IPS DF 6.9 (cell line): ENCODE measurements around the gene APP.

Experiments
- DNase-seq: peaks from one replicate; pipeline ENCODE4 v3.0.0-alpha.2; 2013; ENCODE audit warnings: low read depth, low spot score
- H3K27ac ChIP-seq: one replicate; pipeline ENCODE4 v1.5.1; 2013; ENCODE audit warnings: low read length, control low read depth
- H3K27me3 ChIP-seq: 2 replicates; pipeline ENCODE4 v1.6.1; 2013; ENCODE audit warnings: mild to moderate bottlenecking, low read length; ENCODE audit not compliant: control insufficient read depth, insufficient read depth
- H3K36me3 ChIP-seq: 2 replicates; pipeline ENCODE4 v1.6.1; 2013; ENCODE audit warnings: low read length; ENCODE audit not compliant: control insufficient read depth, insufficient read depth
- H3K4me1 ChIP-seq: 2 replicates; pipeline ENCODE4 v1.6.1; 2013; ENCODE audit warnings: low read length; ENCODE audit not compliant: control insufficient read depth, insufficient read depth
- H3K4me3 ChIP-seq: 2 replicates; pipeline ENCODE4 v1.5.1; 2013; ENCODE audit warnings: mild to moderate bottlenecking, low read length
- H3K9me3 ChIP-seq: 2 replicates; pipeline ENCODE4 v1.6.1; 2013; ENCODE audit warnings: low read length, inconsistent platforms; ENCODE audit not compliant: control insufficient read depth, insufficient read depth
- WGBS: extraction: QIAGEN DNeasy Blood & Tissue Kit; methylation state at CpG from one replicate; pipeline ENCODE4 v1.1.7; 2013; ENCODE audit warnings: mixed read lengths, missing lambda C conversion rate; ENCODE audit not compliant: insufficient read length, insufficient coverage; 5-methylcytosine and 5-hydroxymethylcytosine counted together

Gene APP

DNA sequence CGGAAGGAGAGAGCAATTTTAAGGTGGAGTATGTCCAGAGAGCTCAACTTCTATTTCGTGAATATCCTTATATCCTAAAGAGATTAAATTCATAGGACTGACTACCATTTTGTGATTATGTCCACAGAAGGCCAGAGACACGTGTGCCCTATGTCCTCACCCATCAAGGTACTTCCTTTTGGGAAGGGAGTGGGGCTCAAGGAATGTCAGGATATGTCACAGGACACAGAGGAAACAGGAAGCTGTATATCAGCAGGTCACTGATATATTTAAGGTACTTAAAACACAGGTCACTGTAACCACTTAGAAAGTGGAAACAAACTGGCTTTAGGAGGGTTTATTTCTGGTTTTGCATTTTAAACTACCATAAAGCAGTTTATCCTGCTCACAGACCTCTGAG is 184.6 kb downstream of the APP start:
- Histone ChIP-seq H3K27me3 (no peaks in the 10 kb centered on the region), H3K27ac (no peak overlapping the region), H3K4me3 (no peak overlapping the region), H3K9me3 (no peaks in the 10 kb centered on the region), H3K4me1 (peaks cover 3% of the 10 kb centered on the region; the same call in 1 of the 2 replicates), H3K36me3 (no peaks in the 10 kb centered on the region; the same call in 1 of the 2 replicates)
- no peak for DNase-seq
- WGBS: no CpG with 5 or more reads among the region's 3 CpGs

DNA sequence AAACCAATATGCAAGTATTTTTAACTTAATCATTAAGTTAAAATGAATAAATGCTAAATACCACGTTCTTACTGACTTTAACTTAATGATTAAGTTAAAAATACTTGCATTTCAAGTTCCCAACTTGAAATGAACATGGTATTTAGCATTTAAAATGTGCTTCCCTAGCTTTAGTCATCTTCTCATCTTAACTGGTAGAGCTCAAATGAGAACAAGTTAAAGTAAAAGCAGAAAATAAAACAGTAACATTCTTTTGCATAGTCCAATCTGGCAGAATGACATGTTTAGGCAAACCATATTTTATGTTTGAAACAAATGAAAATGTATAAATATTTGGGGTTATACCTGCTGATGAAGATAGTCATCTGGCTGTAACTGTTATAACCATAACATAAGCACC is 186.0 kb downstream of the APP start:
- peaks cover 6% of the 10 kb centered on the region; the same call in 1 of the 2 replicates for H3K36me3 ChIP-seq

DNA sequence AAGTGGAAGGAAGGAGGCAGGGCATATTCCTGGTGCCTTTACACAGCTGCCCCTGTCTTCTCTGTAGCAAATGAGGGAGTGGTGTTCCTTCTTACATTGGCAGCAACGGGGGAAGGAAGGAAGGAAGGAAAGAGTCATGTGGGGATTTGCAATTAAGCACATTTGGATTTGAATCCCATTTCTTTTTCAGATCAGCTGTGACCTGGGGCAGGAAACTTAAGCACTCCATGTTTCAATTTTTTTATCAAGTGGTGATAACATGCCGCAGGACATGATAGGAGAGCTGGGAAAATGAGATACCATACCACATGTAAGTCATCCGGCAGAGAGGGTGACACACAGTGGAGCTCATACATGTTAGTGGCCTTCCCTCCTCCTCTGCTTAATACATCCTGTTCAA is 186.8 kb downstream of the APP start:
- no peak for DNase-seq
- peaks cover 3% of the 10 kb centered on the region; the same call in 1 of the 2 replicates for H3K4me1 ChIP-seq
- H3K27me3 ChIP-seq: no peaks in the 10 kb centered on the region
- peaks cover 6% of the 10 kb centered on the region; the same call in 1 of the 2 replicates for H3K36me3 ChIP-seq
- WGBS: no CpG with 5 or more reads among the region's 3 CpGs
- H3K27ac ChIP-seq: no peak overlapping the region
- no peaks in the 10 kb centered on the region for H3K9me3 ChIP-seq
- H3K4me3 ChIP-seq: no peak overlapping the region

More for the DNA sequence above, 186.0 kb downstream of the APP start:
- Histone ChIP-seq H3K27ac (no peak overlapping the region), H3K4me1 (peaks cover 3% of the 10 kb centered on the region; the same call in 1 of the 2 replicates), H3K4me3 (no peak overlapping the region), H3K9me3 (no peaks in the 10 kb centered on the region), H3K27me3 (no peaks in the 10 kb centered on the region)
- no peak for DNase-seq
- WGBS: no CpG with 5 or more reads among the region's 1 CpG

DNA sequence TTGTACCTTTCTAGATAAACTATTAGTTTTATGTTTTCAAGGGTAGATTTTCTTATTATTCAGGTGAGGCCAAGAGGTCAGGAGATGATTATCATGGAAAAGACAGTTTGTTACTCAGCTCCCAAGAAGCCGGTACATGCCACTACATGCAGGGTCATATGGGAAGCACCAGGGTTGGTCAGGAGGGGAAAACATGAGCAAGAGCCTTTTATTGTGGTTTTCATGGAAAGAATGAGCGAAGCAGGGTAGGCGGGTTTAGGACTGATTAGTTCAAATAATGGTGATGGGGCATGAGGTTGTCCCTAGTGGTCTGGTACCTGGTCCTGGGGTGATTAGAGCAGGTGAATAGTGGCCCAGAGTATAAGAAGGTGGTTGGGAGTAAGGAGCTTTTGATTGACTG is 189.9 kb downstream of the APP start:
- H3K27ac ChIP-seq: no peak overlapping the region
- no peak for DNase-seq
- H3K4me3 ChIP-seq: no peak overlapping the region
- peaks cover 6% of the 10 kb centered on the region; the same call in 1 of the 2 replicates for H3K36me3 ChIP-seq
- H3K9me3 ChIP-seq: no peaks in the 10 kb centered on the region
- H3K4me1 ChIP-seq: no peaks in the 10 kb centered on the region; the same call in 1 of the 2 replicates
- WGBS: no CpG with 5 or more reads among the region's 3 CpGs
- H3K27me3 ChIP-seq: no peaks in the 10 kb centered on the region

DNA sequence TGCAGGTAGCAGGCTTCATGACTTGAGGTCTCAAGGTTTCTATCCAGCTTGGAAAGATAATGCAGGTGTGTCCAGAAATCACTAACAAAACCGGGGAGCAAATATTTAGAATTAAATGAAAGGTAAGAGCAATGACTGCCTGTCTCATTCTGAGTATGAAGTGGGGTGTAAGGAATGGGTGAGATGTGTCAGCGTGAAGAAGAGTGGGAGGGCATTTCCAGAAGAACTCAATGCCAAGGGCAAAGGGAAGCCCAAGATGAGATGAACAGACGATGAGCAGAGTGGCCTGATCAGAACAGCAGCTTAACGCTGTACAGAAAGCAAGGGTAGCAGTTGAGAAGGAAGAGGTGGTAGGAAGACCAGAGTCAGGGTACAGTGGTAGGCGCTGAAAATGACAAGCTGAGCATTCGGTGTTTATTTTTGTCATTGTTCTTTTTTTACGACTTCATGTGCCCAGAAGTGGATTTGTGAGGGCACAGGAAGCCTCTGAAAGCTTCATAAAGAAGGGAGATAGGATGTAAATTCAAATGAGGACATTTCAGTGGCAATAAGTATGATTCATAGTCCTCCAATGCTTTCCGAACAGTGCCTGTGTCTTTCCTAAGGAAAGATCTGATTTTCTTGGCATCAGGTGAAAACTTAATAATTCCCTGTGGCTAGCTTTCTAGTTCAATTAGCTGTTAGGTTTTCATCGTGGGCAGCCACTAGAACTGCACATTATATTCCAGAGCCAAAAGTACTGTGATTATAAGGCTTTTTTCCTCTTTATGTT is 190.5 kb downstream of the APP start:
- no peaks in the 10 kb centered on the region for H3K4me1 ChIP-seq
- H3K4me3 ChIP-seq: no peak overlapping the region
- no CpG with 5 or more reads among the region's 9 CpGs for WGBS
- no peaks in the 10 kb centered on the region for H3K9me3 ChIP-seq
- peaks cover 6% of the 10 kb centered on the region for H3K36me3 ChIP-seq
- H3K27me3 ChIP-seq: no peaks in the 10 kb centered on the region
- no peak overlapping the region for H3K27ac ChIP-seq
- no peak for DNase-seq

DNA sequence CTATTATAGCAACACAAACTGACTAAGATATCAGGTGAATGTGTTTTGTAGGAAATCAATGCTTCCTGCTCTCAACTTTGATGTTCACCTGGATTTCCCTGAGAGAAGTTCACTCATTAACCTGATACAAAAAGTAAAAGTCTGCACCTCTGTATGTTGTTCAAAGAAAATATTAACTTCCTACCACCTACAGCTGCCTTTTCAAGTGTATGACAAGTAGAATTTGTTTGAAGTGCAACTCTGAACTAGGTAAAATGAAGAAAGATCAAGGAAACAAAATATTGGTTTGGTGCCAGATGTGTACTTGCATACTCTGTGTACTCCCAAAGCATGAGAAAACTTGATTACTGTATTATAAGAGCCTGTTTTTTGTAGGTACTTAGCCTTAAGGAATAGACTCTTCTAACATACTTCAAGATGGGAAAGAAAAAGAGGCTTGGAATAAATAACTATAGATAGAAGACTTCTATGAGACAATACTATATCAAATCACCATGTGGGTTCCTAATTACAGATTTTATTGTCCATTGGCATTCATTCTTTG is 193.4 kb downstream of the APP start:
- Histone ChIP-seq H3K27ac (no peak overlapping the region), H3K27me3 (no peaks in the 10 kb centered on the region), H3K36me3 (peaks cover 12% of the 10 kb centered on the region), H3K4me3 (no peak overlapping the region), H3K9me3 (no peaks in the 10 kb centered on the region), H3K4me1 (peaks cover 1% of the 10 kb centered on the region; the same call in 1 of the 2 replicates)
- no peak for DNase-seq

DNA sequence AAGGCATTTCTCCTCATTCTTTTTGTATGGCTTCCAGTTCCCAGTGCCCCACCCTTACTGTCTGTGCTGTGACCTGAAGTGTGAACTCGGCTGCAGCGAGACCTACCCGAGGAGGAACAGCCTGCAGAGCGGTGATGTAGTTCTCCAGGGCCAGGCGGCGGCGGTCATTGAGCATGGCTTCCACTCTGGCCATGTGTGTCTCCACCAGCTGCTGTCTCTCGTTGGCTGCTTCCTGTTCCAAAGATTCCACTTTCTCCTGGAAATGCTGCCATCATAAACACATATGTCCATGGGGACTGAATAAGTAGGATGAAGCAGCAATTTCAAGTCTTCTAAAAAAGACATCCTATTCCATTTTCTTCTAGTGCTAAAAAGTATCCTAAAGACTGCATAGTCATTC is 195.6 kb downstream of the APP start:
- Histone ChIP-seq H3K4me1 (peaks cover 1% of the 10 kb centered on the region; the same call in 1 of the 2 replicates), H3K27me3 (no peaks in the 10 kb centered on the region), H3K9me3 (no peaks in the 10 kb centered on the region), H3K4me3 (peak overlapping the region; percentile 14; the same call in 1 of the 2 replicates), H3K36me3 (peaks cover 14% of the 10 kb centered on the region), H3K27ac (no peak overlapping the region)
- WGBS: no CpG with 5 or more reads among the region's 8 CpGs
- DNase-seq: no peak

DNA sequence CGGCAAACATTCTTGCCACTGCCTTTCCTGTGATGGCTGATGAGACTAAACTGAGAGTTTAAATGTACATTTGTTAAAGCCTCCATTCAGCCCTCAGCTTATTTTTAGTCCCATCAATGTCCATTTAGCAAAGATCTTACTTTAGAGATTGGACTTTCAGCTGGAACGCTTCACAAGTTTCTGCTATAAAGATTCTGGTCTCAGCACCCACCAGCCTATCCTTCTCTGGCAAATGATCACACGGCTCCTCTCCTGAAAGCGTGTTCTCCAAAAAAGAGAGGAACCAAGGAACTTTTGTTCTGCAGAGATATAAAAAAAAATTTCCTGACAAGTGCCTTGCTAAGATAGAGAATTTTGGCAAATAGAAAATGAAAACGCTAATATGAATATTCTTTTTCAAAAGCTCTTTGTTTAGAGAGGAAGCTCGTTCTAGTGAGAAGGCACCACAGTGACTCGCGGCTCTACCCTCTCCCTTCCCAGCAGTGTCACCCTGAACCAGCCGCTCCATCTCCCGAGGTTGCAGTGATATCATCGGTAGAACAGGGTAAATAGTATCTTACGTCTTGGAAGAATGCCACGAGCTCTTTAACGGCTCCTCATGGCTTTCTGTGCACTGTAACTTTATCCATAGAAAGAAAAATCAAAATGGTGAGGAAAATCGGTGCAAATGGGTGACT is 200.2 kb downstream of the APP start:
- Histone ChIP-seq H3K4me3 (no peak overlapping the region), H3K9me3 (no peaks in the 10 kb centered on the region), H3K36me3 (peaks cover 12% of the 10 kb centered on the region), H3K4me1 (peaks cover 1% of the 10 kb centered on the region; the same call in 1 of the 2 replicates), H3K27ac (no peak overlapping the region), H3K27me3 (no peaks in the 10 kb centered on the region)
- DNase-seq: no peak
- WGBS: no CpG with 5 or more reads among the region's 15 CpGs

DNA sequence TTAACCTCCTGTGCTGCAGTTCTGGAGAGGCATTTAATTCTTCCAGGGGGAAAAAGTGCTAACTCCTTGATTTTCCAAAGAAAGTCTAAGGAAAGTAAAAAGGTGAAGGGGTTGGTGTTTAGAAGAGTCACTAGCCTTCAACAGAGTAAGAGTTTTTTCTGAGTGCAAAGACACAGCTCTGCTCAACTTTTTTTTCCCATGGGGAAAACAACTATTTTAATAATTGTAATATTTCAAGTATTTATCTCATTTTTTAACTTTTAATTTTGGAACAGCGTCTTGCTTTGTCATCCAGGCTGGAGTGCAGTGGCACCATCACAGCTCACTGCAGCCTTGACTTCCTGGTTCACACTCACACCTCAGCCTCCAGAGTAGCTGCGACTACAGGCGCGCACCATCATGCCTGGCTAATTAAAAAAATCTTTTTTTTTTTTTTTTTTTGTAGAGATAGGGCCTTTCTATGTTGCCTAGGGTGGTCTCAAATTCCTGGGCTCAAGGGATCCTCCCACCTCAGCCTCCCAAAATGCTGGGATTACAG is 202.6 kb downstream of the APP start:
- Histone ChIP-seq H3K27ac (no peak overlapping the region), H3K4me3 (no peak overlapping the region), H3K9me3 (no peaks in the 10 kb centered on the region), H3K27me3 (no peaks in the 10 kb centered on the region), H3K4me1 (no peaks in the 10 kb centered on the region), H3K36me3 (peaks cover 6% of the 10 kb centered on the region; the same call in 1 of the 2 replicates)
- WGBS: no CpG with 5 or more reads among the region's 4 CpGs
- no peak for DNase-seq

DNA sequence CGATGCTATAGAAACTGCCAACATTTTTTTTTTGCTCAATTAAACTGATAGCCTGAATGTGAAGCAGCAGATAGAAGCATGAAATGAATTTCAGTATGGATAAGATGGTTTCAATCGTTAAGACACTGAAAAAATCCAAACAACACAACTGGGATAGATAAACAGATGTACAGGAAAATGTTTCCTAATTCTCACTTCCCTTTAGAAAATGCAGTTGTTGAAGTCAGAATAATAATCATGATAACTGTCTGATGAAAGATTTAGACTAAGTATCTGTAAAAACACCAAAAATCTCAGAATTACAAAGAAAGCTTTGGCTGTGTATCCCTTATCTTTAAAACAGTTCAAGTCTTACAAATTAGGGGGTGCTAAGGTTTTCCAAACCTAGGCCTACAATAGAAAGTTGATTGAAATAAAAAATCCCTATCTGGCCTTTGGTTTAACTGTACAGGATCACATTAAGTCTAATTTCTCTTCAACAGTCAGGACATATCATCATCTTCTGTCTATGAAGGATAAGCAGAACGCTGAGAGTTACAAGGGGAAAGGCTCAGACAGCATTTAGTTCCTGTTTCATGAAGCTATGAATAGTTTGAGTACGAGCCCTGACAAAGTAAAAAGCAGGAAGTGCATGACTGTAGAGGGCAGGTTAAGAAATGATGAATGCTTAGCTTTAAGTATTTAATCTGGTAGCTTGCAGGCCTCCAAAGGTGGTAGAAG is 203.2 kb downstream of the APP start:
- H3K27me3 ChIP-seq: no peaks in the 10 kb centered on the region
- no peak overlapping the region for H3K27ac ChIP-seq
- H3K4me1 ChIP-seq: no peaks in the 10 kb centered on the region
- H3K4me3 ChIP-seq: no peak overlapping the region
- WGBS: no CpG with 5 or more reads among the region's 4 CpGs
- DNase-seq: no peak
- H3K9me3 ChIP-seq: no peaks in the 10 kb centered on the region
- peaks cover 6% of the 10 kb centered on the region; the same call in 1 of the 2 replicates for H3K36me3 ChIP-seq
